Measurements from ENCODE around the gene NINJ1. TPM values are rescaled to one million over a fixed set of nuclear protein-coding genes. Genes with fewer than 3 reads are reported as not detected.
A peak's percentile ranks its signal among the peaks of the same experiment; 100 is the strongest.

Gene NINJ1
- total RNA-seq, 4 donors from 2014 or later: 58.8 to 81.6 (median 75.2) TPM

GRCh38 chr9:93128715-93129224 is 5.3 kb downstream of the NINJ1 start:
- peaks cover 3 to 81% (median 74%) of the 10 kb centered on the region in 3 donors for H3K4me1 ChIP-seq
- no peaks in the 10 kb centered on the region for H3K9me3 ChIP-seq
- no peak for ATAC-seq
- peak overlapping the region in 1 of 2 donors; percentile 14 for H3K4me3 ChIP-seq
- 76% methylated on average over 6 of the region's 10 CpGs; no CpG with 5 or more reads in 1 of the 2 donors for WGBS, 2 donors (ENCODE audit: low coverage in 1 of 2)
- H3K36me3 ChIP-seq: peaks cover 0 to 29% of the 10 kb centered on the region in 2 donors
- TF ChIP-seq EP300 (IDR thresholded peaks at IDR 0.05) (no peak), CTCF (IDR thresholded peaks at IDR 0.05) (no peak), POLR2A (IDR thresholded peaks at IDR 0.05) (no peak), POLR2AphosphoS5 (IDR thresholded peaks at IDR 0.05) (no peak)
- H3K27ac ChIP-seq: peak overlapping the region in 3 of 4 donors; percentile 89 to 98 (median 98)
- no peaks in the 10 kb centered on the region for H3K27me3 ChIP-seq

- no peak for ATAC-seq
- Histone ChIP-seq H3K27me3 (no peaks in the 10 kb centered on the region), H3K36me3 (peaks cover 0 to 35% of the 10 kb centered on the region in 2 donors), H3K4me3 (no peak overlapping the region), H3K9me3 (no peaks in the 10 kb centered on the region), H3K27ac (peak overlapping the region; percentile 50 to 98 (median 94)), H3K4me1 (peaks cover 3 to 78% (median 73%) of the 10 kb centered on the region in 3 donors)
- TF ChIP-seq POLR2A (IDR thresholded peaks at IDR 0.05): no peak
- no peak for TF ChIP-seq CTCF (IDR thresholded peaks at IDR 0.05)
- TF ChIP-seq EP300 (IDR thresholded peaks at IDR 0.05): no peak
- no peak for TF ChIP-seq POLR2AphosphoS5 (IDR thresholded peaks at IDR 0.05)
- WGBS, 2 donors (ENCODE audit: low coverage in 1 of 2): 80% methylated on average over 1 of the region's 14 CpGs; no CpG with 5 or more reads in 1 of the 2 donors
These were observed 5.9 kb downstream of the NINJ1 start for GRCh38 chr9:93128011-93128714.

- ATAC-seq: no peak
- TF ChIP-seq POLR2AphosphoS5 (IDR thresholded peaks at IDR 0.05) (no peak), EP300 (IDR thresholded peaks at IDR 0.05) (no peak), POLR2A (IDR thresholded peaks at IDR 0.05) (no peak), CTCF (IDR thresholded peaks at IDR 0.05) (no peak)
- no peaks in the 10 kb centered on the region for H3K9me3 ChIP-seq
- peak overlapping the region in 1 of 2 donors; percentile 19 for H3K4me3 ChIP-seq
- peaks cover 3 to 76% (median 66%) of the 10 kb centered on the region in 3 donors for H3K4me1 ChIP-seq
- H3K27ac ChIP-seq: peak overlapping the region; percentile 50 to 98 (median 94)
- H3K36me3 ChIP-seq: peaks cover 0 to 42% of the 10 kb centered on the region in 2 donors
- H3K27me3 ChIP-seq: no peaks in the 10 kb centered on the region
- WGBS, 2 donors (ENCODE audit: low coverage in 1 of 2): 0% methylated on average over 2 of the region's 8 CpGs; no CpG with 5 or more reads in 1 of the 2 donors
These were observed 6.6 kb downstream of the NINJ1 start for GRCh38 chr9:93127395-93127911.

GRCh38 chr9:93126825-93127368 is 7.2 kb downstream of the NINJ1 start:
- H3K4me1 ChIP-seq: peaks cover 3 to 71% (median 60%) of the 10 kb centered on the region in 3 donors
- H3K27ac ChIP-seq: peak overlapping the region; percentile 50 to 98 (median 94)
- WGBS, 2 donors (ENCODE audit: low coverage in 1 of 2): 9 to 32% methylated on average over 4 to 6 of the region's 18 CpGs
- peak overlapping the region in 1 of 2 donors; percentile 19 for H3K4me3 ChIP-seq
- H3K36me3 ChIP-seq: peaks cover 0 to 47% of the 10 kb centered on the region in 2 donors
- H3K9me3 ChIP-seq: no peaks in the 10 kb centered on the region
- ATAC-seq: peak; percentile 55
- TF ChIP-seq EP300 (IDR thresholded peaks at IDR 0.05): no peak
- peak; percentile 12 for TF ChIP-seq POLR2AphosphoS5 (IDR thresholded peaks at IDR 0.05)
- no peak for TF ChIP-seq POLR2A (IDR thresholded peaks at IDR 0.05)
- no peaks in the 10 kb centered on the region for H3K27me3 ChIP-seq

GRCh38 chr9:93126151-93126781 is 7.8 kb downstream of the NINJ1 start:
- ATAC-seq: no peak
- H3K27ac ChIP-seq: peak overlapping the region; percentile 50 to 98 (median 94)
- H3K4me1 ChIP-seq: peaks cover 0 to 71% (median 54%) of the 10 kb centered on the region in 3 donors
- peak overlapping the region in 1 of 2 donors; percentile 19 for H3K4me3 ChIP-seq
- 68 to 92% methylated on average over 2 to 5 of the region's 23 CpGs for WGBS, 2 donors (ENCODE audit: low coverage in 1 of 2)
- H3K36me3 ChIP-seq: peaks cover 0 to 54% of the 10 kb centered on the region in 2 donors
- TF ChIP-seq CTCF (IDR thresholded peaks at IDR 0.05): no peak
- TF ChIP-seq POLR2A (IDR thresholded peaks at IDR 0.05): no peak
- TF ChIP-seq EP300 (IDR thresholded peaks at IDR 0.05): no peak
- no peak for TF ChIP-seq POLR2AphosphoS5 (IDR thresholded peaks at IDR 0.05)
- H3K27me3 ChIP-seq: no peaks in the 10 kb centered on the region
- no peaks in the 10 kb centered on the region for H3K9me3 ChIP-seq
